Neural progenitor cell (in vitro differentiated cells): ENCODE data around the gene SLC17A7.

Source experiments
- EZH2phosphoT487 ChIP-seq: fragments of 200-600 bp; sonication (generic); IDR thresholded peaks from 2 replicates; pipeline ENCODE4 v1.6.1; 2017; ENCODE audit warnings: antibody characterized with exemption
- TF ChIP-seq, protein P1 (sequence below): fragments of 200-600 bp; sonication (generic); IDR thresholded peaks from 2 replicates; pipeline ENCODE4 v1.5.1; 2017; ENCODE audit warnings: antibody characterized with exemption, mild to moderate bottlenecking

DNA sequence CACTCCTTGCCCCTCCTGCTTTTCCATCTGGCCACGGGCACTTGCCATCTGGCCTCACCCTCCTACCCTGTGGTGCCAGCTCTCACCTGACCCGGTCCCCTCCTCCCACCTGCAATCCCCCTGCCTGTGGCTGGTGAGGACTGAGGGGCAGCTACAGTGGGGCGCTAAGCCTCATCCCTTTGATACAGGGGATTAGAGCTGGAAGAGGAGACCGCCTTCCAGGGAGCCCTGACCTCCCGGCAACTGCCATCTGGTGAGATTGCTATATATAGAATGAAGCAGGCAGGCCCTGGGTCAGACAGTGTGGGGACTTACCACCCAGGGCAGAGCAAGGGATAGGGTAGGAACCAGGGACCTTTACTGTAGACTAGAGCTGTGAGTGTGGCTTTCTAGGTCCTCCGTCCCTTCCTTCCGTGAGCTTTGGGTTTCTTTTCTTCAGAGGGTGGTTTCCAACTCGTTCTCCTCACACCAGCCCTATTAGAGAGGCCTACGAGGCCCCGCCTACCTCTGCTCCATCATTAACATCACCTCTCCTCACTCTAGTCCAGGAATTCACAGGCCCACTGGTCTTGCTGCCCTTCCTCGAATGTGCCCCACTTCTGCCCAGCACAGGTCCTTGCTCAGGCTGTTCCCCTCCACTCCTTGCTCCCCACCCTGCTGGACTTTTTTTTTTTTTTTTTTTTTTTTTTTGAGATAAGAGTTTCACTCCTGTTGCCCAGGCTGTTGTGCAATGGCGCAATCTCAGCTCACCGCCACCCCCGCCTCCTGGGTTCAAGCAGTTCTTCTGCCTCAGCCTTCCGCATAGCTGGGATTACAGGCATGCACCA is 45.5 kb downstream of the SLC17A7 start:
- no peak for TF ChIP-seq EZH2phosphoT487
- TF ChIP-seq, protein P1, sequence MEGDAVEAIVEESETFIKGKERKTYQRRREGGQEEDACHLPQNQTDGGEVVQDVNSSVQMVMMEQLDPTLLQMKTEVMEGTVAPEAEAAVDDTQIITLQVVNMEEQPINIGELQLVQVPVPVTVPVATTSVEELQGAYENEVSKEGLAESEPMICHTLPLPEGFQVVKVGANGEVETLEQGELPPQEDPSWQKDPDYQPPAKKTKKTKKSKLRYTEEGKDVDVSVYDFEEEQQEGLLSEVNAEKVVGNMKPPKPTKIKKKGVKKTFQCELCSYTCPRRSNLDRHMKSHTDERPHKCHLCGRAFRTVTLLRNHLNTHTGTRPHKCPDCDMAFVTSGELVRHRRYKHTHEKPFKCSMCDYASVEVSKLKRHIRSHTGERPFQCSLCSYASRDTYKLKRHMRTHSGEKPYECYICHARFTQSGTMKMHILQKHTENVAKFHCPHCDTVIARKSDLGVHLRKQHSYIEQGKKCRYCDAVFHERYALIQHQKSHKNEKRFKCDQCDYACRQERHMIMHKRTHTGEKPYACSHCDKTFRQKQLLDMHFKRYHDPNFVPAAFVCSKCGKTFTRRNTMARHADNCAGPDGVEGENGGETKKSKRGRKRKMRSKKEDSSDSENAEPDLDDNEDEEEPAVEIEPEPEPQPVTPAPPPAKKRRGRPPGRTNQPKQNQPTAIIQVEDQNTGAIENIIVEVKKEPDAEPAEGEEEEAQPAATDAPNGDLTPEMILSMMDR, result no peak
